Measurements from ENCODE around the gene RTP1. TPM values are rescaled to one million over a fixed set of nuclear protein-coding genes. Genes with fewer than 3 reads are reported as not detected.

RTP1 gene
- total and polyA plus RNA-seq, 2 of the 4 experiments (the other 2 are of a cell fraction): not detected

DNA sequence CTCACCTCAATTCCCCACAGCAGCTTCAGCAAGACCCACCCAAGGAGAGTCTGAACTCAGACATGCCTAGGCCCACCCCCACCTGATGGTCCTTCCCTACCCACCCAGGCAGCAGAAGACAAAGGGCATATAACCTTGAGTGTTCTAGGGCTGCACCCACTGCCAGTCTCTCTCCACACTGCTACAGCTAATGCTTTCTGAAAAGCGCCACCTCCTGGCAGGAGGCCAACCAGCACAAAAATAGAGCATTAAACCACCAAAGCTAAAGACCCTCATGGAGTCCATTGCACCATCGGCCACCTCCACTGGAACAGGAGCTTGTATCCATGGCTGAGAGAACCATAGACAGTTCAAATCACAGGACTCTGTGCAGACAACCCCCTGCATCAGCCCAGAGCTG lies 46.7 kb upstream of the RTP1 start:
- Histone ChIP-seq H3K4me3 (ENCODE audit: insufficient read depth, low read depth, low read length) (no peak overlapping the region), H4K20me1 (ENCODE audit: insufficient read depth, low read length) (no peaks in the 10 kb centered on the region), H3K14ac (replicated peaks; ENCODE audit: low read depth, low read length) (no peak overlapping the region), H4K5ac (ENCODE audit: low read depth, low read length) (no peak overlapping the region), H3K56ac (ENCODE audit: extremely low read depth, insufficient read depth, low read length) (no peak overlapping the region), H2BK20ac (ENCODE audit: low read depth, low read length) (no peak overlapping the region), H3K36me3 (ENCODE audit: control insufficient read depth, insufficient read depth, low read length) (no peaks in the 10 kb centered on the region), H2AK5ac (ENCODE audit: low read depth, low read length) (no peak overlapping the region), H3K18ac (ENCODE audit: low read depth, low read length) (no peak overlapping the region), H2AK9ac (replicated peaks; ENCODE audit: low read depth, low read length, poor library complexity) (no peak overlapping the region), H3K9me1 (ENCODE audit: insufficient read depth, low read length) (no peaks in the 10 kb centered on the region), H3K27me3 (ENCODE audit: control insufficient read depth, insufficient read depth, low read length) (peaks cover 7% of the 10 kb centered on the region), H4K8ac (ENCODE audit: low read depth in 2 of 2, low read length in 2 of 2) (no peak overlapping the region), H2AFZ (replicated peaks; ENCODE audit: low read length, poor library complexity) (no peak overlapping the region), H3K23ac (ENCODE audit: low read depth, low read length) (no peak overlapping the region), H3K27ac (ENCODE audit: insufficient read depth, low read length) (no peak overlapping the region), H2BK15ac (ENCODE audit: low read depth, low read length) (no peak overlapping the region), H3K9me3 (ENCODE audit: control insufficient read depth, insufficient read depth, low read length) (no peaks in the 10 kb centered on the region), H3K4ac (ENCODE audit: low read depth, low read length) (no peak overlapping the region), H3K4me2 (ENCODE audit: low read depth, low read length) (no peak overlapping the region), H2BK120ac (ENCODE audit: low read depth, low read length) (no peak overlapping the region), H3K4me1 (ENCODE audit: control insufficient read depth, insufficient read depth, low read length) (no peaks in the 10 kb centered on the region), H3K79me1 (ENCODE audit: low read depth in 1 of 2, low read length in 2 of 2) (no peaks in the 10 kb centered on the region), H4K91ac (ENCODE audit: insufficient read depth, low read depth, low read length) (no peak overlapping the region), H3K9ac (ENCODE audit: low read depth, low read length) (no peak overlapping the region), H2BK5ac (ENCODE audit: low read depth, low read length, poor library complexity, severe bottlenecking) (no peak overlapping the region)
- ATAC-seq (ENCODE audit: low read depth) (no peak), DNase-seq (no peak)
- in situ Hi-C loops (cut with MboI; ENCODE audit: low sequenced_read_pairs) (no loop called here), dilution Hi-C loops (cut with HindIII; ENCODE audit: low sequenced_read_pairs, unreplicated experiment) (no loop called here), intact Hi-C loops (cut with micrococcal nuclease) (loop anchor here (5.0 kb wide), 2 partner anchors 293 to 318 kb away; no protein-coding TSS in a partner anchor)
- ChIA-PET POLR2A (ENCODE audit: unreplicated experiment) (no interaction called here), CTCF (interaction anchor here (0.7 to 1.0 kb wide), 2 partner anchors 11 to 14 kb away, joined by 3 to 6 read pairs; partner anchors contain the start of gene RPL39L)
- TF ChIP-seq NFE2L2 (IDR thresholded peaks at IDR 0.05; ENCODE audit: low read depth, low read length) (no peak), CHD1 (IDR thresholded peaks at IDR 0.05; ENCODE audit: low read depth, low read length) (no peak), POLR2A (IDR thresholded peaks at IDR 0.05; ENCODE audit: low read depth, low read length) (no peak), RAD21 (IDR thresholded peaks at IDR 0.05; ENCODE audit: low read length) (no peak), BHLHE40 (IDR thresholded peaks at IDR 0.05; ENCODE audit: low read depth, low read length) (no peak), MAFK (IDR thresholded peaks at IDR 0.05; ENCODE audit: low read depth, low read length) (no peak), RFX5 (IDR thresholded peaks at IDR 0.05; ENCODE audit: low read depth, low read length) (no peak), FOS (IDR thresholded peaks at IDR 0.05; ENCODE audit: low read depth, low read length) (no peak), MXI1 (IDR thresholded peaks at IDR 0.05; ENCODE audit: borderline replicate concordance, low read depth, low read length) (no peak), CEBPB (IDR thresholded peaks at IDR 0.05; ENCODE audit: low read depth, low read length) (no peak), SMC3 (IDR thresholded peaks at IDR 0.05; ENCODE audit: low read depth, low read length) (no peak), RCOR1 (IDR thresholded peaks at IDR 0.05; ENCODE audit: insufficient replicate concordance, low read length) (no peak)
- TF ChIP-seq, protein P1, sequence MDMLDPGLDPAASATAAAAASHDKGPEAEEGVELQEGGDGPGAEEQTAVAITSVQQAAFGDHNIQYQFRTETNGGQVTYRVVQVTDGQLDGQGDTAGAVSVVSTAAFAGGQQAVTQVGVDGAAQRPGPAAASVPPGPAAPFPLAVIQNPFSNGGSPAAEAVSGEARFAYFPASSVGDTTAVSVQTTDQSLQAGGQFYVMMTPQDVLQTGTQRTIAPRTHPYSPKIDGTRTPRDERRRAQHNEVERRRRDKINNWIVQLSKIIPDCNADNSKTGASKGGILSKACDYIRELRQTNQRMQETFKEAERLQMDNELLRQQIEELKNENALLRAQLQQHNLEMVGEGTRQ (IDR thresholded peaks at IDR 0.05; ENCODE audit: low read depth, low read length): no peak
- TF ChIP-seq, protein P2, sequence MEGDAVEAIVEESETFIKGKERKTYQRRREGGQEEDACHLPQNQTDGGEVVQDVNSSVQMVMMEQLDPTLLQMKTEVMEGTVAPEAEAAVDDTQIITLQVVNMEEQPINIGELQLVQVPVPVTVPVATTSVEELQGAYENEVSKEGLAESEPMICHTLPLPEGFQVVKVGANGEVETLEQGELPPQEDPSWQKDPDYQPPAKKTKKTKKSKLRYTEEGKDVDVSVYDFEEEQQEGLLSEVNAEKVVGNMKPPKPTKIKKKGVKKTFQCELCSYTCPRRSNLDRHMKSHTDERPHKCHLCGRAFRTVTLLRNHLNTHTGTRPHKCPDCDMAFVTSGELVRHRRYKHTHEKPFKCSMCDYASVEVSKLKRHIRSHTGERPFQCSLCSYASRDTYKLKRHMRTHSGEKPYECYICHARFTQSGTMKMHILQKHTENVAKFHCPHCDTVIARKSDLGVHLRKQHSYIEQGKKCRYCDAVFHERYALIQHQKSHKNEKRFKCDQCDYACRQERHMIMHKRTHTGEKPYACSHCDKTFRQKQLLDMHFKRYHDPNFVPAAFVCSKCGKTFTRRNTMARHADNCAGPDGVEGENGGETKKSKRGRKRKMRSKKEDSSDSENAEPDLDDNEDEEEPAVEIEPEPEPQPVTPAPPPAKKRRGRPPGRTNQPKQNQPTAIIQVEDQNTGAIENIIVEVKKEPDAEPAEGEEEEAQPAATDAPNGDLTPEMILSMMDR (conservative IDR thresholded peaks at IDR 0.05; ENCODE audit: low read depth, low read length): no peak
- TF ChIP-seq, protein P3, sequence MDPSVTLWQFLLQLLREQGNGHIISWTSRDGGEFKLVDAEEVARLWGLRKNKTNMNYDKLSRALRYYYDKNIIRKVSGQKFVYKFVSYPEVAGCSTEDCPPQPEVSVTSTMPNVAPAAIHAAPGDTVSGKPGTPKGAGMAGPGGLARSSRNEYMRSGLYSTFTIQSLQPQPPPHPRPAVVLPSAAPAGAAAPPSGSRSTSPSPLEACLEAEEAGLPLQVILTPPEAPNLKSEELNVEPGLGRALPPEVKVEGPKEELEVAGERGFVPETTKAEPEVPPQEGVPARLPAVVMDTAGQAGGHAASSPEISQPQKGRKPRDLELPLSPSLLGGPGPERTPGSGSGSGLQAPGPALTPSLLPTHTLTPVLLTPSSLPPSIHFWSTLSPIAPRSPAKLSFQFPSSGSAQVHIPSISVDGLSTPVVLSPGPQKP (IDR thresholded peaks at IDR 0.05; ENCODE audit: borderline replicate concordance, low read depth, low read length): no peak
- 100% methylated on average over 1 of the region's 2 CpGs; no CpG with 5 or more reads in 1 of the 2 experiments for WGBS, 2 experiments (ENCODE audit: extremely low coverage in 2 of 2, insufficient read length in 1 of 2)
- BruUV-seq (replicated peaks): no TSS peak

All from IMR-90 (cell line).